Cardiac septum (tissue), 1 donor: ENCODE data around the gene EML6. TPM values are rescaled to one million over a fixed set of nuclear protein-coding genes. Genes with fewer than 3 reads are reported as not detected.

ENCODE experiments used
- DNase-seq: peaks from one replicate; pipeline ENCODE4 v3.0.0-alpha.2; 2020; ENCODE audit warnings: low spot score
- intact Hi-C: fragments of 100-400 bp; cut with DNase I; formaldehyde crosslinking; loops from one replicate; pipeline ENCODE4 v1.14.0; 2022
- total RNA-seq: library from RNA; stranded (reverse); fragmentation: NEBNext Ultra II Directional; extraction: Animal tissue kit (Norgen Biotek cat#: 25700); gene quantifications from one replicate; pipeline ENCODE4 v1.2.1, GENCODE V29; 2021
- donor health status: DM: no; HTN: no; CAD: no.

EML6 gene
- total RNA-seq, 1 donor from 2014 or later, result 0.83 TPM

- intact Hi-C loops, result no loop called here
- DNase-seq, result no peak
Observed at GRCh38 chr2:54783349-54783748, 59.9 kb downstream of the EML6 start.

- DNase-seq, result no peak
- intact Hi-C loops, result no loop called here
Observed at GRCh38 chr2:54787270-54787669, 63.8 kb downstream of the EML6 start.

DNA sequence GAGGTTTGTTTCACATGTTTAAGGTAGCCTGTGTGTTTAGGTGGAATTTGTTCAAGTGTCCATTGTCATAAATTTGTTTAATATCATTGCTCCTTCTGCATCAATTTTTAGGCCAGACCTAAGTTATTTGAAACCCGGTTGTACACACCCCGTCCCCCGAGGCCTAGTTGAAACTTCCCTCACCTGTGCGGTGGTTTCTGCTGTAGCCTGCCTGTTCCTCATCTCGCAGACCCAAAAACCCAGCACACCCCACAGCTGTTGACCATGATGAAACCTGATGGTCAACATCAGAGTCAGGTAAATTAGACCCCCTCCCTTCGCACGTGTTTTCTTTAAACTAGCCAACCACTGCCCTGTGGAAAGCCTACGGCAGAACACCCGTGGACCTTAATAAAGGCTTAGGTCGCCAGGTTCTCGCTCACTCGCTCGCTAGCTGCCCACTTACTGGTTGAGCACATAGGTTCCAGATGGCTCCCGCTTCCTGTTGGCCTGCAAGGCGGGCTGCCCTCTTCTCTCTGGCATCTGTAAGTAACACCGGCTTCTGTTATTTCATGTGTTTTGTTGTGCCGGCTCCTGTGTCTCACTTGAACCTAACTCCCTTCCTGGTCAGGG, 64.4 kb downstream of the EML6 start:
- intact Hi-C loops, result no loop called here

GRCh38 chr2:54789878-54790277, 66.4 kb downstream of the EML6 start:
- intact Hi-C loops, result no loop called here
- no peak for DNase-seq

More for the DNA sequence above, 64.4 kb downstream of the EML6 start:
- DNase-seq, result no peak

- intact Hi-C loops, result no loop called here
- DNase-seq, result no peak
Observed at GRCh38 chr2:54791831-54792230, 68.4 kb downstream of the EML6 start.

DNA sequence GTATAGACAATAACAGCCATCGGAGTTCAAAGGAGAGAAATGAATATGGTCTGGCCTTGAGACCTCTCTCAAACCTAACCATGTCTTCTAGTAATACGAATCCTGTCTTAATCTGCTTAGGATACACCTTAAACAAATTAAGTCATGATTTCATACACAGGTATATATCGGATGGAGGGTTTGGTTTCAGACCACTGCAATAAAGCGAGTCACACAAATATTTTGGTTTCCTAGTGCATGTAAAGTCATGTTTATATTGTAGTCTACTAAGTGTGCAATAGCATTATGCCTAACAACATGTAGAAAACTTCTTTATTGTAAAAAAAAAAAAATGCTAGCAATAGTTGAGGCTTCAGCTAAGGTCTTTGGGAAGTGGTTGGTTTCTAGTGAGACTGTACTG, 73.8 kb downstream of the EML6 start:
- DNase-seq, result no peak
- intact Hi-C loops, result no loop called here

DNA sequence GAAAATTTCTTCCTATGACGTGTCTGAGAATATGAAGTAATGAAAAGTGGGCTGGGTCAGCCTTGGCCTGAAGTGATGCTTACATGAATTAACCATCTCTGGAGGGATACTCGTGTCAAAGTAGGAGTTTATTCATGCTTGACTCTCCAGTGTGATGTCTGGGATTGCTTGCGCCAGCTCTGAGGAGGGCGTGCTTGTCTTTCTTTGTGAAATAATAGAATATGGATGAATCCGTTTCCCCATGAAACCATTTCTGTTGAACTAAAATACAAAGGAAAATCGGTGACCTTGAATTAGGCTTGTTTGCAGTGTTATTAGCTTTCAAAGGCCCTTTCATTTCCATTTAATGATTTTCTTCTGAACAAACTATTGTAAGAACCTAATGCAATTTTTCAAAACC, 77.9 kb downstream of the EML6 start:
- DNase-seq, result no peak
- intact Hi-C loops, result no loop called here

GRCh38 chr2:54803783-54804751, 80.6 kb downstream of the EML6 start:
- intact Hi-C loops, result no loop called here
- no peak for DNase-seq

- no peak for DNase-seq
- intact Hi-C loops, result no loop called here
Observed at GRCh38 chr2:54805255-54805654, 81.8 kb downstream of the EML6 start.

GRCh38 chr2:54806975-54807374, 83.5 kb downstream of the EML6 start:
- intact Hi-C loops, result no loop called here
- no peak for DNase-seq

GRCh38 chr2:54808661-54809060, 85.2 kb downstream of the EML6 start:
- DNase-seq, result no peak
- intact Hi-C loops, result no loop called here

DNA sequence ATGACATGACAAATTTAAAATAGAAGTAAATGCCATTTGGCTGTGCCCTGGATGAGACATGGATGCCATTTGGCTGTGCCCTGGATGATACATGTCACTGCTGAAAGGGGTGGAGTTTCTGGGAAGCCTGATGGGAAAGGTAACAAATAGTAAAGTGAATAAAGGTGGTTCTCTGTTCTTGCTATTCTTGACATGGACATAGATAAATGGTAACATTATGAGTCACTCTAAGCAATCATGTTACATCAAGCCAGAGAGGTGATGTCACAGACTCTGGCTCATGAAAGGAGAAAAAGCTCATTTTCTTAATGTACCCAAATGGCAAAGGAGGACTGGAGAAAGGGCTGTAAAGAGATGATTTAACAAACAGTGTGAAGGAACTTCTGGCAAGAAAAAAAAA, 86.4 kb downstream of the EML6 start:
- intact Hi-C loops, result no loop called here
- DNase-seq, result no peak

DNA sequence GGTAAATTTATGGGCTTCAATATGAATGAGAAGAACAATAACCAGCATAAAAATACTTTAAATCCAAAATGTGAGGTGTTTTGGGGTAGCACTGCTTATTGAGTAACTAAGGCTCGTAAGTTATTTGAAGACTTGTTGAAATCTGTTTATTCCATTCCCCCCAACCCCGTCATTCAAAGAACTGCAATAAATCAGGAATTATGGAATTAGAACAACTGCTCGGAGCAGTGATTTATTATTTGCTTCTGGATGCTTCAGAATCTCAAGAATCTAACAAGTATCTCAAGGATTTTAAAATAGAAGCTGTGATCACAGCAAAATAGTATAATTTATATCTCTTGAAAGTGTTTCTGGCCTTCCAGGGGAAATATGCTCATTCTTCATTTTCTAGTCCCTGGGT, 86.8 kb downstream of the EML6 start:
- no peak for DNase-seq
- intact Hi-C loops, result no loop called here

DNA sequence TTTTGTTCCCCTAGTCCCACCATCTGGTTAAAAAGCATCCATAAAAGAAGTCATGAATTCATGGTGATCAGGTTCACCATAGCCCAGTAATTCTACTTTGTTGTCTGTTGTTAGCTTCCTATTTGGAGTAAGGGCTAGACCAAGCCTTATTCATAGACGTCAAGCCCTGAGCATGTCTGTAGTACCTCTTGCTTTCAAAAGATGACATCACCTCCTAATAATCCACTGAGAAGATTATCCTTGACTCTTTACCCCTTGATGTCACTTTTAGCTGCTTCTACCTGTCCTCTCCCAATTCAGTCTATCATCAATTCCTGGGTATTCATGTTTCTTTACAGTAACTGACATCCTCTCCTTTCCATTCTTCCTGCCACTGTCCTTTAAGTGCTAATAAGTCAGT, 90.1 kb downstream of the EML6 start:
- intact Hi-C loops, result no loop called here
- DNase-seq, result no peak

DNA sequence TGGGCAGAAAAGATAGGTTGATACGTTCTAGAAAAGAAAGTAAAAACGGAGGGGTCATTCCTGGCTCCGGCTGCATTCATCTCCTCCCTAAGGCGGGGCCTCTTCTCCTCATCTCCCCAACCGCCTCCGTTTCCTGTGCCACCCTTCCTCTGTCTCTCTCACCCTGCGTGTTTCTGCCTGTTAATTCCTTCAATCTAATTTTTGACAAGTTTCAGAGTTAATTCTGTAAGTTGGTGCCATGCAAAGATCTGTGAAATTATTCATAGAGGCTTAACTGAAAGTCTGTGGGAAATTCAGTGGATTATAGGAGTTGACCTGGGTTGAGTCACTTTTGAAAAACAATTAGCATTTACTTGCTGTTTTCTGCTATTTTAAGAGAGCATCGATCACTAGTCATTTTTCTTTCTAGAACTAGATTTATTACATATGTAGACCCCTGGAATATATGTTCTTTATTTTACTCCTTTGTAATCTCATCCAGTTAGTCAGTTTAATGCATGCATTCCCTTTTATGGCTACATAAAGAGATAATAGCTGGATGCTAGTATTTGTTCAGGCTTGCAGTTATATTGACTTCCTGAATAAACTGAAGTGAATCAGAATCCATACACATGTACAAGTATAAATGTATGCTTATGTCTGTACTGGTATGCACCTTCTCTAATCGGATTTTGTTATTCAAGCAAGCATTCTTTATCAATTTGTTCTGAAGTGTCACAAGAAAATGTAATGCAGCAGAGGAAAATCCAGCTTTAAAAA, 91.1 kb downstream of the EML6 start:
- no peak for DNase-seq
- intact Hi-C loops, result no loop called here

GRCh38 chr2:54815148-54815539, 91.7 kb downstream of the EML6 start:
- intact Hi-C loops, result no loop called here
- DNase-seq, result no peak

DNA sequence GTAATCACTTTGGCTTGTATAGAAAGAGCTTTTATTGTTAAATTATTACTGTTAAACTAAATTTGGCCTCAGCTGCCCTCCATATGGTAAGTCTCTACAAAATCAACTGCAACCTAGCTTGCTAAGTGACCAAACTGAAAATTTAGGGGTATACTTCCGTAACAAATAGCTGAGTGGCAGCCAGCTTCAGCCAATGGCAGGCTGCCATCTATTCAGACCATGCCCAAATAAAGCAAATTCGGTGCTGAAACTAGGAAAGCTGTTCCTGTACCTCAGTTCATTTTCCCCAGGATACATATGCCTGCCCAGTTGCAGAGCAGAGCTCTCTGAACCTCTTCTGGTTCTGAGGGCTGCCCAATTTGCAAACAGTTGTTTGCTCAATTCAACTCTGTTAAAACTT, 94.8 kb downstream of the EML6 start:
- no peak for DNase-seq
- intact Hi-C loops, result no loop called here

DNA sequence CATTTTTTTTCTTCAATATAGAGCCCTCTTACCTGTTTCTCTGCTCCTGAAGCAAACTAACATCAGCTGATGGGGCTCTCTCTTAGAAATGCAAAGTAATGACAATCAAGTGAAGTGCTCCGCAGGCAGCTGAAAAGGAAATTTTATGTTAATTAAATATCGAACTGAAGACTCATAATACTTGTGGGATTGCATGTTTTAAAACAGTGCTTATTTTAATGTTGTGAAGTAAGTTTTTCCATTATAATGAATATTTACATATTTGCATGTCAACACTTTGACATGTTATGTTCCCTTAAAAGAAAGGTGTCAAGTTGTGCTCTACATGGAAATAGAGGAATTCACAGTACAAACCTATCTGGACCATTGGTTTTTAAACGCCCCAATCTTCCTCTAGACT, 97.1 kb downstream of the EML6 start:
- DNase-seq, result no peak
- intact Hi-C loops, result no loop called here

GRCh38 chr2:54824567-54824966, 101.1 kb downstream of the EML6 start:
- DNase-seq, result no peak
- intact Hi-C loops, result no loop called here

GRCh38 chr2:54830546-54830945, 107.1 kb downstream of the EML6 start:
- no peak for DNase-seq
- intact Hi-C loops, result loop anchor here (10.0 kb wide), 1 partner anchor 726 kb away; no protein-coding TSS in a partner anchor
